Transverse colon (tissue), 3 donors: ENCODE results near the gene MCRIP2.

Experiments used
- CTCF ChIP-seq, 5 experiments: fragments of 200-600 bp in 3 of 5; fragments of 450-650 bp in 2 of 5; sonication (generic) in 3 of 5; IDR thresholded peaks; 1 replicate in 2 of 5; 2 replicates in 3 of 5; pipeline ENCODE4 v1.5.1; 2016 to 2017; ENCODE audit warnings: antibody characterized with exemption in 5 of 5, inconsistent platforms in 3 of 5, mild to moderate bottlenecking in 2 of 5, moderate library complexity in 1 of 5
- EP300 ChIP-seq: sonication (generic); formaldehyde crosslinking; IDR thresholded peaks from one replicate; pipeline ENCODE4 v1.6.1; 2017; ENCODE audit warnings: antibody characterized with exemption, low read depth
- POLR2A ChIP-seq: fragments of 450-650 bp; IDR thresholded peaks from one replicate; pipeline ENCODE4 v1.6.1; 2016; ENCODE audit warnings: antibody characterized with exemption, mild to moderate bottlenecking, moderate library complexity

GRCh38 chr16:627454-628239 is 14.0 kb upstream of the MCRIP2 start:
- TF ChIP-seq CTCF (IDR thresholded peaks at IDR 0.05) (no peak), POLR2A (no peak), EP300 (no peak)
